Muscle of leg (tissue), 11 donors: ENCODE results near the gene GPN3. TPM values are rescaled to one million over a fixed set of nuclear protein-coding genes. Genes with fewer than 3 reads are reported as not detected.
"Not testable (repeated sequence)": the region's sequence is repeated elsewhere in the genome, so short reads cannot be mapped to it uniquely, and the experiment has no call there.

ENCODE experiments used
- DNase-seq: peaks from one replicate; pipeline ENCODE4 v3.0.0; 2013
- H3K27ac ChIP-seq: one replicate; pipeline ENCODE4 v1.5.1; 2013; ENCODE audit warnings: mild to moderate bottlenecking, low read length, control low read depth
- H3K27me3 ChIP-seq: one replicate; pipeline ENCODE4 v1.6.1; 2013; ENCODE audit warnings: low read length; ENCODE audit not compliant: control insufficient read depth, insufficient read depth
- H3K36me3 ChIP-seq: one replicate; pipeline ENCODE4 v1.6.1; 2013; ENCODE audit warnings: low read length; ENCODE audit not compliant: control insufficient read depth, insufficient read depth
- H3K4me1 ChIP-seq: one replicate; pipeline ENCODE4 v1.6.1; 2013; ENCODE audit warnings: low read length; ENCODE audit not compliant: control insufficient read depth, insufficient read depth
- H3K4me3 ChIP-seq: one replicate; pipeline ENCODE4 v1.5.1; 2013; ENCODE audit warnings: low read length, control low read depth
- H3K9me3 ChIP-seq: replicated peaks from 2 replicates; pipeline ENCODE4 v1.6.1; 2013; ENCODE audit warnings: low read depth, low read length; ENCODE audit not compliant: control insufficient read depth
- WGBS: methylation state at CpG from one replicate; pipeline ENCODE4 v1.1.5; 2013; ENCODE audit warnings: missing lambda C conversion rate; ENCODE audit not compliant: insufficient coverage; 5-methylcytosine and 5-hydroxymethylcytosine counted together
- polyA plus RNA-seq, 8 donors: library from polyadenylated mRNA; unstranded; fragments of 120-200 nt; gene quantifications; one replicate each; pipeline versions ENCODE4 v1.2.1 to v1.2.3, GENCODE V29; 2013; ENCODE audit warnings: inconsistent platforms in 1 of 8, low replicate concordance in 1 of 8; ENCODE audit not compliant: insufficient read length in 8 of 8, insufficient read depth in 1 of 8
- total RNA-seq: library from RNA; stranded (reverse); fragments of 120-200 nt; gene quantifications from one replicate; pipeline ENCODE4 v1.2.4, GENCODE V29; 2013

GPN3 gene
- total and polyA plus RNA-seq, 9 donors: 18.0 to 28.4 (median 23.4) TPM

GRCh38 chr12:110451263-110451662, 16.8 kb downstream of the GPN3 start:
- Histone ChIP-seq H3K27me3 (no peaks in the 10 kb centered on the region), H3K27ac (no peak overlapping the region), H3K4me1 (peaks cover 6% of the 10 kb centered on the region), H3K9me3 (no peaks in the 10 kb centered on the region), H3K4me3 (no peak overlapping the region), H3K36me3 (peaks cover 19% of the 10 kb centered on the region)
- no CpG with 5 or more reads among the region's 1 CpG for WGBS
- no peak for DNase-seq

- 0% methylated on average over 41 of the region's 51 CpGs for WGBS
- peak; percentile 98 for DNase-seq
- H3K27ac ChIP-seq: peak within 1 kb of the TSS; percentile 98
- H3K36me3 ChIP-seq: peaks cover 13% of the 10 kb centered on the region
- no peaks in the 10 kb centered on the region for H3K9me3 ChIP-seq
- H3K4me3 ChIP-seq: peak within 1 kb of the TSS; percentile 74
- no peaks in the 10 kb centered on the region for H3K27me3 ChIP-seq
- peaks cover 6% of the 10 kb centered on the region for H3K4me1 ChIP-seq
Measured at GRCh38 chr12:110449799-110450497, 18.1 kb downstream of the GPN3 start, which contains the start of gene ARPC3. Gene ARPC3, minus strand, starts transcription at chr12:110450337. Its CDS starts 77 bp downstream, at chr12:110450260.

GRCh38 chr12:110444455-110444854, 23.6 kb downstream of the GPN3 start:
- Histone ChIP-seq H3K36me3 (peaks cover 34% of the 10 kb centered on the region), H3K27me3 (no peaks in the 10 kb centered on the region), H3K4me1 (peaks cover 6% of the 10 kb centered on the region), H3K9me3 (no peaks in the 10 kb centered on the region), H3K4me3 (no peak overlapping the region), H3K27ac (no peak overlapping the region)
- DNase-seq: no peak
- 100% methylated on average over 1 of the region's 3 CpGs for WGBS

GRCh38 chr12:110436231-110436630, 31.8 kb downstream of the GPN3 start:
- Histone ChIP-seq H3K4me1 (no peaks in the 10 kb centered on the region), H3K27me3 (no peaks in the 10 kb centered on the region), H3K27ac (no peak overlapping the region), H3K36me3 (peaks cover 41% of the 10 kb centered on the region), H3K9me3 (no peaks in the 10 kb centered on the region), H3K4me3 (no peak overlapping the region)
- DNase-seq: no peak
- no CpG with 5 or more reads among the region's 2 CpGs for WGBS

- 100% methylated on average over 2 of the region's 12 CpGs for WGBS
- H3K27ac ChIP-seq: no peak overlapping the region
- DNase-seq: no peak
- no peaks in the 10 kb centered on the region for H3K4me1 ChIP-seq
- peak overlapping the region; percentile 36 for H3K4me3 ChIP-seq
- peaks cover 12% of the 10 kb centered on the region for H3K36me3 ChIP-seq
- no peaks in the 10 kb centered on the region for H3K27me3 ChIP-seq
- no peaks in the 10 kb centered on the region for H3K9me3 ChIP-seq
Measured at GRCh38 chr12:110431957-110432587, 36.0 kb downstream of the GPN3 start.

- H3K27me3 ChIP-seq, H3K4me3 ChIP-seq, DNase-seq, H3K4me1 ChIP-seq, H3K36me3 ChIP-seq, H3K27ac ChIP-seq, H3K9me3 ChIP-seq: not testable (repeated sequence)
- WGBS: 81% methylated on average over 11 of the region's 15 CpGs
Measured at GRCh38 chr12:110429676-110430075, 38.4 kb downstream of the GPN3 start.

- no peak overlapping the region for H3K27ac ChIP-seq
- WGBS: no CpG with 5 or more reads among the region's 3 CpGs
- no peak overlapping the region for H3K4me3 ChIP-seq
- no peaks in the 10 kb centered on the region for H3K27me3 ChIP-seq
- no peaks in the 10 kb centered on the region for H3K4me1 ChIP-seq
- peak; percentile 80 for DNase-seq
- H3K9me3 ChIP-seq: no peaks in the 10 kb centered on the region
- no peaks in the 10 kb centered on the region for H3K36me3 ChIP-seq
Measured at GRCh38 chr12:110426406-110426805, 41.7 kb downstream of the GPN3 start.

- H3K27ac ChIP-seq: no peak overlapping the region
- H3K36me3 ChIP-seq: no peaks in the 10 kb centered on the region
- no peaks in the 10 kb centered on the region for H3K4me1 ChIP-seq
- H3K4me3 ChIP-seq: no peak overlapping the region
- no peak for DNase-seq
- H3K27me3 ChIP-seq: peaks cover 2% of the 10 kb centered on the region
- 86% methylated on average over 3 of the region's 3 CpGs for WGBS
- H3K9me3 ChIP-seq: no peaks in the 10 kb centered on the region
Measured at GRCh38 chr12:110424237-110424636, 43.8 kb downstream of the GPN3 start.

GRCh38 chr12:110421701-110422100, 46.4 kb downstream of the GPN3 start:
- Histone ChIP-seq H3K36me3 (no peaks in the 10 kb centered on the region), H3K4me3 (no peak overlapping the region), H3K4me1 (no peaks in the 10 kb centered on the region), H3K9me3 (no peaks in the 10 kb centered on the region), H3K27me3 (peaks cover 2% of the 10 kb centered on the region), H3K27ac (peak overlapping the region; percentile 4)
- 60% methylated on average over 1 of the region's 4 CpGs for WGBS
- DNase-seq: no peak

- no peak overlapping the region for H3K27ac ChIP-seq
- no peaks in the 10 kb centered on the region for H3K9me3 ChIP-seq
- no peak overlapping the region for H3K4me3 ChIP-seq
- H3K27me3 ChIP-seq: peaks cover 2% of the 10 kb centered on the region
- no peaks in the 10 kb centered on the region for H3K4me1 ChIP-seq
- DNase-seq: no peak
- H3K36me3 ChIP-seq: no peaks in the 10 kb centered on the region
- WGBS: no CpG with 5 or more reads among the region's 3 CpGs
Measured at GRCh38 chr12:110421159-110421661, 46.8 kb downstream of the GPN3 start.
